Ascending aorta (tissue), 2 donors: Measurements from ENCODE around the gene CCBE1. TPM values are rescaled to one million over a fixed set of nuclear protein-coding genes. Genes with fewer than 3 reads are reported as not detected.

ENCODE experiments used
- DNase-seq, 2 donors: peaks; one replicate each; pipeline ENCODE4 v3.0.0-alpha.2; 2019; ENCODE audit warnings: low spot score in 2 of 2
- H3K27ac ChIP-seq, 2 donors: fragments of 200-600 bp; sonication (generic); one replicate each; pipeline ENCODE4 v1.5.1; 2016 to 2017; ENCODE audit warnings: mild to moderate bottlenecking in 1 of 2
- H3K27me3 ChIP-seq: fragments of 200-600 bp; sonication (generic); one replicate; pipeline ENCODE4 v1.5.1; 2017
- H3K36me3 ChIP-seq, 2 donors: fragments of 200-600 bp; sonication (generic); one replicate each; pipeline ENCODE4 v1.5.1; 2016
- H3K4me1 ChIP-seq, 2 donors: fragments of 200-600 bp; sonication (generic); one replicate each; pipeline ENCODE4 v1.5.1; 2016 to 2017; ENCODE audit warnings: mild to moderate bottlenecking in 1 of 2
- H3K4me3 ChIP-seq, 2 donors: fragments of 200-600 bp; sonication (generic); one replicate each; pipeline ENCODE4 v1.5.1; 2016 to 2017; ENCODE audit warnings: mild to moderate bottlenecking in 1 of 2
- H3K9me3 ChIP-seq, 2 donors: fragments of 200-600 bp; sonication (generic); one replicate each; pipeline ENCODE4 v1.5.1; 2016
- CTCF ChIP-seq, 3 experiments: fragments of 200-600 bp in 2 of 3; fragments of 450-650 bp in 1 of 3; sonication (generic) in 2 of 3; IDR thresholded peaks; one replicate each; pipeline ENCODE4 v1.5.1; 2016 to 2019; ENCODE audit warnings: antibody characterized with exemption in 3 of 3, mild to moderate bottlenecking in 1 of 3, moderate library complexity in 1 of 3
- intact Hi-C: fragments of 100-400 bp; cut with DNase I; formaldehyde crosslinking; loops from one replicate; pipeline ENCODE4 v1.15.1; 2023
- total RNA-seq: library from RNA; depleted of rRNA; stranded (reverse); fragments of >200 nt; gene quantifications from one replicate; pipeline ENCODE4 v1.1.0, GENCODE V29; 2016

The CCBE1 gene
- total RNA-seq, 1 donor from 2014 or later, result 0.32 TPM

- TF ChIP-seq CTCF (IDR thresholded peaks at IDR 0.05), result no peak
- Histone ChIP-seq H3K27ac (no peak overlapping the region), H3K27me3 (no peaks in the 10 kb centered on the region), H3K4me3 (no peak overlapping the region), H3K4me1 (no peaks in the 10 kb centered on the region), H3K36me3 (no peaks in the 10 kb centered on the region), H3K9me3 (no peaks in the 10 kb centered on the region)
- DNase-seq, result no peak
- intact Hi-C loops, result no loop called here
Observed at GRCh38 chr18:59468821-59469220, 228.4 kb downstream of the CCBE1 start.

- Histone ChIP-seq H3K9me3 (no peaks in the 10 kb centered on the region), H3K4me3 (no peak overlapping the region), H3K4me1 (no peaks in the 10 kb centered on the region), H3K27me3 (no peaks in the 10 kb centered on the region), H3K36me3 (no peaks in the 10 kb centered on the region), H3K27ac (no peak overlapping the region)
- no peak for DNase-seq
- TF ChIP-seq CTCF (IDR thresholded peaks at IDR 0.05), result no peak
- intact Hi-C loops, result no loop called here
Observed at GRCh38 chr18:59467497-59467896, 229.7 kb downstream of the CCBE1 start.

- intact Hi-C loops, result no loop called here
- Histone ChIP-seq H3K36me3 (no peaks in the 10 kb centered on the region), H3K27me3 (no peaks in the 10 kb centered on the region), H3K4me1 (no peaks in the 10 kb centered on the region), H3K27ac (no peak overlapping the region), H3K9me3 (no peaks in the 10 kb centered on the region), H3K4me3 (no peak overlapping the region)
- no peak for TF ChIP-seq CTCF (IDR thresholded peaks at IDR 0.05)
- no peak for DNase-seq
Observed at GRCh38 chr18:59466980-59467379, 230.2 kb downstream of the CCBE1 start.

GRCh38 chr18:59464486-59464885 is 232.7 kb downstream of the CCBE1 start:
- H3K4me1 ChIP-seq, result no peaks in the 10 kb centered on the region
- no peaks in the 10 kb centered on the region for H3K36me3 ChIP-seq
- H3K9me3 ChIP-seq, result no peaks in the 10 kb centered on the region
- no peak overlapping the region for H3K27ac ChIP-seq
- no peak overlapping the region for H3K4me3 ChIP-seq
- no peaks in the 10 kb centered on the region for H3K27me3 ChIP-seq
- DNase-seq, result no peak
- no peak for TF ChIP-seq CTCF (IDR thresholded peaks at IDR 0.05)
- intact Hi-C loops, result no loop called here

GRCh38 chr18:59461171-59461570 is 236.1 kb downstream of the CCBE1 start:
- TF ChIP-seq CTCF (IDR thresholded peaks at IDR 0.05), result no peak
- no peak overlapping the region for H3K27ac ChIP-seq
- no peaks in the 10 kb centered on the region for H3K27me3 ChIP-seq
- no peak for DNase-seq
- H3K4me3 ChIP-seq, result no peak overlapping the region
- H3K36me3 ChIP-seq, result no peaks in the 10 kb centered on the region
- no peaks in the 10 kb centered on the region for H3K9me3 ChIP-seq
- intact Hi-C loops, result no loop called here
- no peaks in the 10 kb centered on the region for H3K4me1 ChIP-seq

- no peak for TF ChIP-seq CTCF (IDR thresholded peaks at IDR 0.05)
- H3K4me1 ChIP-seq, result no peaks in the 10 kb centered on the region
- no peak for DNase-seq
- H3K27me3 ChIP-seq, result no peaks in the 10 kb centered on the region
- no peaks in the 10 kb centered on the region for H3K9me3 ChIP-seq
- intact Hi-C loops, result no loop called here
- no peak overlapping the region for H3K4me3 ChIP-seq
- H3K36me3 ChIP-seq, result no peaks in the 10 kb centered on the region
- H3K27ac ChIP-seq, result no peak overlapping the region
Observed at GRCh38 chr18:59460072-59460420, 237.2 kb downstream of the CCBE1 start.
